ENCODE measurements around the gene ABI3.
"Not testable (repeated sequence)": the region's sequence is repeated elsewhere in the genome, so short reads cannot be mapped to it uniquely, and the experiment has no call there.

Gene ABI3

GRCh38 chr17:49258394-49258793, 47.9 kb downstream of the ABI3 start:
- DNase-seq = no peak

GRCh38 chr17:49259663-49260010, 49.1 kb downstream of the ABI3 start:
- DNase-seq = no peak

- DNase-seq = no peak
These were observed 49.7 kb downstream of the ABI3 start for GRCh38 chr17:49260011-49260816.

- DNase-seq = no peak
These were observed 50.3 kb downstream of the ABI3 start for GRCh38 chr17:49260817-49261291.

GRCh38 chr17:49261540-49261939, 51.0 kb downstream of the ABI3 start:
- DNase-seq = not testable (repeated sequence)

GRCh38 chr17:49266233-49266632, 55.7 kb downstream of the ABI3 start:
- no peak for DNase-seq

GRCh38 chr17:49267912-49268311, 57.4 kb downstream of the ABI3 start:
- no peak for DNase-seq

- DNase-seq = no peak
These were observed 58.8 kb downstream of the ABI3 start for GRCh38 chr17:49269356-49269755.

Data from NCI-H1930 (cell line).